HG02852 (cell line): ENCODE measurements around the gene GPR82.
A peak's percentile ranks its signal among the peaks of the same experiment; 100 is the strongest.
"Not testable (repeated sequence)": the region's sequence is repeated elsewhere in the genome, so short reads cannot be mapped to it uniquely, and the experiment has no call there.

ENCODE experiments used
- ATAC-seq: cut with Tn5 transposase; IDR thresholded peaks from one replicate; pipeline ENCODE4 v1.9.1; 2021; ENCODE audit warnings: mild to moderate bottlenecking, moderate library complexity; ENCODE audit not compliant: unreplicated experiment

Gene GPR82

GRCh38 chrX:41718481-41719235 lies 5.3 kb upstream of the GPR82 start:
- ATAC-seq, result no peak

DNA sequence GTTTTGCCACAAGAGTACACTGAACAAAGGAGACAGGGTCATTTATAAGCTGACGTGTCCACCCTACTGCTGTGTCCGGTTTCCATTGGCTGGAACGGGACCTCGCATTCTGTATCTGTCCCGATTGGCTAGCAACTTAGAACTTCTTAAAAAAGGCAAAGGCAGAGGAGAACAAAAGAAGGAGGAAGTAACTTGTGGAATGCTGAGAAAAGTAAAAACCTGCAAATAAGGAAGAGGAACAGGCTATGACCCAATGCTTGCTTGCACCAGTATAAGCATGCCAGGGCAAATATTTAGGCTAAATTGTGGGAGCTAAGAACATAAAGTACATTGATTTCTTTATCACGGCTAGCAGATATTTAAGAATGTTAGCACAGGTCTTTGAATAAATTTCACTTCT lies 4.4 kb upstream of the GPR82 start:
- ATAC-seq, result not testable (repeated sequence)

DNA sequence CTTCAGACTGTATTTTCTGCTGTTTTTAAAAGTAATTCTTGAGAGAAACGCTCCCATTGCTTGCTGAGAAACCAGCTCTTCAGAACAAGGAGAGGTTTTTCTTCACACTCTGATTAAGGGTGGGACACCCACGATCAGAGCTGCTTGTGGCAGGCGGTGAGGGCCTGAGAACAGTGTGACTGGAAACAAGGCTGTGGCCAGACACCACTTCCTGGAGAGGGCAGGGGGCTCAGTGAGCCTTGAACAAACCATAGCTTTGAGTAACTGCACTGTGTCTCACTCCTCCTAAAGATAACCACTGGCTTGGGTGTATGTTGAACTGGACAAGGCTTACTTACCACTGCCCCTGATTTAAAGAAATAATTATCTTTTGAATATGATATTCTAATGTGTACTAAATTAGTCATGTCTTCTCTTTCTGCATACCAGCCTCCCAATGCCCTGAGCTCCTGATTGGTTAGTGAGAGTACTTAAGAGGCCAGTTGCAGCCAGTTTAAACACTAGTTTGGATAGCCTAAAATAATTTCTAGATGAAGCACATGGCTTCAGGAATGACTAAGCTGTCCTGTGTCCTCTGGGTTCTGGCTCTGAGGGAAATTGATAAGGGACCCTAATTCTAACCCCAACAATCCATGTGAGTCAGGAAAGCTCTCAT lies 3.7 kb upstream of the GPR82 start:
- peak; percentile 85 for ATAC-seq

- no peak for ATAC-seq
Measured at GRCh38 chrX:41721590-41721989, 2.4 kb upstream of the GPR82 start.

- ATAC-seq, result no peak
Measured at GRCh38 chrX:41722214-41722613, 1.8 kb upstream of the GPR82 start.

DNA sequence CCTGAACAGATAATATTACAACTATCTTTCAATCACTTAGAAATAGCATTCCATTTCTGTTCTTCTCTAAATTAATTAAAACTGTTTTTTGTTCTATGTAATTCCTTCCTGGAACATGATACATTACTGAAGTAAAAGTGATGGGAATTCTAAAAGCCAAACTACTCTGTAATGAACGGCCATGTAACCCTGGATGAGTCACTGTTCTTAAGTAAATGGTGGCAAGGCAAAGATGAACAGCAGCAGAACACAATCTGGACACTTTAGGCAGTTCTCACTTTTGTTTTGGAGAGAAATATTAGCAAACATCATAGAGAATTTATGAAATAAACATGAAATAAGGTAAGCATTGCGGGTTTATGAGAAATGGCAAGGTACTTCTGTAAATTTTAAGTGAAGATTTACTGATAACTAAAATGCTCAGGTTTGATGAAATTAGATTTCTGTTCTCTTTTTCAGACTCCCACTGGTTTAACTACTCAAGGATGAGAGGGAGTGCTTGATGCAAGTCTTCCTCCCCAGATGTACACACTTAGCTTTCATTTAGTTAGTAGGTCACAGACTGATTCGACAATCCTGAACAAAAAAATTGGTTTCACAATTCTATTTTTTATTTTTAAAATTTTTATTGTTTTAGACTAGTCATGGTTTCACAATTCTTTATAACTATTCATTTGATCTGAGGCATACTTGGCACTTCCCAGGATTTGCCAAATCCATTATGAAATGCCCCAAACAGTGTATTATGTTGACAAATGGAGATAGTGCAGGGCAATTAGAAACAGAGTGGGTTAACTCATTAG lies 964 bp upstream of the GPR82 start:
- no peak for ATAC-seq

- peak; percentile 47 for ATAC-seq
Measured at GRCh38 chrX:41728125-41728524, 4.1 kb downstream of the GPR82 start.

- ATAC-seq, result no peak
Measured at GRCh38 chrX:41730081-41730480, 6.1 kb downstream of the GPR82 start.

- ATAC-seq, result no peak
Measured at GRCh38 chrX:41732260-41732659, 8.3 kb downstream of the GPR82 start.

- peak; percentile 98 for ATAC-seq
Measured at GRCh38 chrX:41733939-41734338, 10.0 kb downstream of the GPR82 start.

GRCh38 chrX:41734530-41734929 lies 10.5 kb downstream of the GPR82 start:
- no peak for ATAC-seq

- no peak for ATAC-seq
Measured at GRCh38 chrX:41737065-41737464, 13.1 kb downstream of the GPR82 start.

DNA sequence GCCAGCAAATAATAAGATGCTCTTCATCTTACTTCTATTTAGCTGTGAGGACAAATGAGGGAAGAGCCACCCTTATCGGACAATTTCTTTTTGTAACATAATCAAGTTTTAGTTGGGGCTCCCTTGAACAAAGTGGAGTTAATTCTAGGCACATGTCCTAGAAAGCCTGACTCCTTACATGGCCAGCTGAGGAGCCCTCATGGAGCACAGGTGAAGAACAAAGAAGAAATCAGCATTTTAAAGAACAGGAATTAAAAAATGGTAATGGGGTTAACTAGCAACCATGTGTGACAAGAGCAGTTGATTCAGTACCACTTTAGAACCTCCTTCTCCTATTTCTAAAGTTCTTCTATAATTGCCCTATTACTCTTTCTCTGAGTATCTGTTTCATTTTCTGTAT lies 15.9 kb downstream of the GPR82 start:
- ATAC-seq, result no peak

DNA sequence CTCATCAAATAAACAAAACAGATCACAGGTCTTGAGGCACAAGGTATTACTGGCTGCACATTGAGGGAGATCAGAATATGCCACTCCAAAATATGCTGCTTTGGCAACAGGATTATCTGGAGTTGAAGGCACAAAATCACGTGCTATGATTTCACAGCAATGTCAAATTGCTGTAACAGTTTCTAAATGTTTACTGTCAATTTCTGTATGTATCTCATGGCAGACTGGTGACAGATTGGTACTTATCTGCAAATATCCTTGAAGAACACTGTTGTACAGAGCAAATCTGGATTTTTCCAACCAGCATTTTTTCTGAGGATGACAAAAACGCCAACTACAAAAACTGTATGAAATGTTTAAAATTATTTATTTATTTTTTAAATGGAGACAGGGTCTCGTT lies 26.7 kb downstream of the GPR82 start:
- ATAC-seq, result no peak

GRCh38 chrX:41758401-41758800 lies 34.4 kb downstream of the GPR82 start:
- no peak for ATAC-seq

DNA sequence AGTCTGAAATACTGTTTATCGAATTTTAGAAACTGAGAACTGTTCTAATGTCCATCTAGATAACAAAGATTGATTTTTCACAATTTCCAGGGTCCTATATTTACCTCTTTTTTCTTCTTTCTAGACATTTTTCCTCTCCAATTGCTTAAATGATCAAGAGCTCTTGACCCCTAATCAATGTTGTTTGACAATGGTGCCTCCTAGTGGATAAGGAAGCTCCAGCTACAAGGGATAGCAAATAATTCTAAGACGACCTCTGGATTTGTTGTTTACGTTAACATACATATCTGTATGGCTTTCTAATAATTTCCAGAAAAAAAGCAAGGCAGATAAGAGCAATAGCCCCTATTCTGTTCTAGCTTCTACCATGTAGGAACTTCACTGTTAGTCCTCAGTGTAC lies 35.8 kb downstream of the GPR82 start:
- no peak for ATAC-seq

- ATAC-seq, result no peak
Measured at GRCh38 chrX:41761169-41761568, 37.2 kb downstream of the GPR82 start.

- no peak for ATAC-seq
Measured at GRCh38 chrX:41761702-41762101, 37.7 kb downstream of the GPR82 start.

DNA sequence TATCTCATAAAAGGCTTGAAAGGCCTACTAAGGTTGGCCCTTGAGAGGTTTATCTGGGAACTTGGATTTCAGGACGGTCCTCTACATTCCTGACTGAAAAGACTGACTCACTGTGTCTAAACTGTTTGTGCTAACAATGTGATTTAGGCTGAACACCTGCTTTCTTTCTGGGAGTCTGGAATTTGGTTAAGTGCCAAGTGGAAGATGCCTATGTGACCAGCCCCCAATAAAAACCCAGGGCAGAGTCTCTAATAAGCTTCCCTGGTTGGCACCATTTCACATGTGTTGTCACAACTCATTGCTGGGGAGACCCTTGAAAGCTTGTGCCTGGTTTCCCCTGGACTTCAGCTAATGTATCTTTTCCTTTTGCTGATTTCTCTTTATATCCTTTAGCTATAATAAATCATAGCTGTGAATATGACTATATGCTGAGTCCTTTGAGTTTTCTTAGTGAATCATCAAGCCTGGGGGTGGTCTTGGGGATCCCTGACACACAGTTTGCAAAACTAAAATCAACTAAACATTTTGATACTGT lies 55.1 kb downstream of the GPR82 start:
- ATAC-seq, result no peak
